Endothelial cell of umbilical vein (primary cell): ENCODE results near the gene ERBB4. TPM values are rescaled to one million over a fixed set of nuclear protein-coding genes. Genes with fewer than 3 reads are reported as not detected.

Source experiments
- BruUV-seq: library from RNA; stranded (reverse); fragments of 400-500 nt; replicated peaks from 2 replicates; lab custom pipeline; 2021; lab: Mats Ljungman, UMichigan
- CTCF ChIA-PET: fragments of 300-600, 350-600 bp; sonication (Branson Sonifier 250); formaldehyde crosslinking; loops from one replicate; lab custom pipeline; 2021; ENCODE audit warnings: antibody characterized with exemption, inconsistent platforms; lab: Charles Lee
- POLR2A ChIA-PET: fragments of 300-600, 350-600 bp; sonication (Branson Sonifier 250); formaldehyde crosslinking; loops from one replicate; lab custom pipeline; 2021; ENCODE audit warnings: antibody characterized with exemption, inconsistent platforms; lab: Charles Lee
- DNase-seq: peaks from one replicate; pipeline ENCODE4 v3.0.0-alpha.2; 2011; ENCODE audit warnings: low read depth, low spot score
- FAIRE-seq: peaks from 2 replicates; lab custom pipeline; 2011; peaks lifted over from hg19 to GRCh38; lab: Jason Lieb, UNC
- H2AFZ ChIP-seq: 2 replicates; pipeline ENCODE4 v1.6.0; 2012; ENCODE audit warnings: low read depth, low read length, control low read depth, inconsistent platforms
- H3K27ac ChIP-seq: 2 replicates; pipeline ENCODE4 v1.5.1; 2011; ENCODE audit warnings: low read depth, mild to moderate bottlenecking, control low read depth, low read length, moderate library complexity; ENCODE audit not compliant: insufficient read depth
- H3K27me3 ChIP-seq, 2 experiments: 2 replicates each; pipeline versions ENCODE4 v1.6.0 to v1.6.1; 2011; ENCODE audit warnings: low read length in 2 of 2, mixed read lengths in 1 of 2; ENCODE audit not compliant: control insufficient read depth in 2 of 2, insufficient read depth in 2 of 2
- H3K36me3 ChIP-seq, 2 experiments: 2 replicates in 1 of 2; 3 replicates in 1 of 2; pipeline ENCODE4 v1.5.1; 2011; ENCODE audit warnings: low read length in 2 of 2, mild to moderate bottlenecking in 1 of 2, moderate library complexity in 1 of 2; ENCODE audit not compliant: control insufficient read depth in 2 of 2, insufficient read depth in 2 of 2; ENCODE audit errors: extremely low read depth in 1 of 2
- H3K4me1 ChIP-seq: 3 replicates; pipeline ENCODE4 v1.5.1; 2011; ENCODE audit warnings: mild to moderate bottlenecking, low read length; ENCODE audit not compliant: control insufficient read depth, insufficient read depth; ENCODE audit errors: extremely low read depth
- H3K4me2 ChIP-seq: 2 replicates; pipeline ENCODE4 v1.6.1; 2011; ENCODE audit warnings: low read length, control low read depth, mixed read lengths; ENCODE audit not compliant: insufficient read depth
- H3K4me3 ChIP-seq, 3 experiments: fragments of 200-600 bp in 1 of 3; sonication (generic), shearing (Covaris generic) in 1 of 3; replicated peaks in 1 of 3; 2 replicates each; pipeline ENCODE4 v1.5.1; 2011 to 2016; ENCODE audit warnings: control low read depth in 3 of 3, low read length in 3 of 3, mild to moderate bottlenecking in 2 of 3, inconsistent platforms in 1 of 3, low read depth in 1 of 3, moderate library complexity in 1 of 3; ENCODE audit not compliant: insufficient read depth in 1 of 3
- H3K79me2 ChIP-seq: 2 replicates; pipeline ENCODE4 v1.6.0; 2012; ENCODE audit warnings: low read length, inconsistent platforms; ENCODE audit not compliant: control insufficient read depth, insufficient read depth
- H3K9ac ChIP-seq: replicated peaks from 2 replicates; pipeline ENCODE3; 2011; ENCODE audit warnings: low read length, control low read depth; ENCODE audit not compliant: insufficient read depth; ENCODE audit errors: extremely low read depth
- H3K9me1 ChIP-seq: replicated peaks from 3 replicates; pipeline ENCODE4 v1.6.0; 2011; ENCODE audit warnings: mild to moderate bottlenecking, low read length; ENCODE audit not compliant: control insufficient read depth, insufficient read depth; ENCODE audit errors: extremely low read depth
- H3K9me3 ChIP-seq: replicated peaks from 2 replicates; pipeline ENCODE4 v1.5.1; 2012; ENCODE audit warnings: low read length, inconsistent platforms; ENCODE audit not compliant: control insufficient read depth, insufficient read depth
- H4K20me1 ChIP-seq: replicated peaks from 2 replicates; pipeline ENCODE3; 2011; ENCODE audit warnings: mild to moderate bottlenecking, low read length; ENCODE audit not compliant: control insufficient read depth, insufficient read depth; ENCODE audit errors: extremely low read depth
- EZH2 ChIP-seq: IDR thresholded peaks from 2 replicates; pipeline ENCODE4 v1.6.1; 2012; ENCODE audit warnings: borderline replicate concordance, low read depth, mild to moderate bottlenecking, moderate library complexity, low read length, inconsistent platforms; ENCODE audit not compliant: severe bottlenecking
- FOS ChIP-seq: IDR thresholded peaks from 2 replicates; pipeline ENCODE4 v1.6.1; 2011; ENCODE audit warnings: mild to moderate bottlenecking, low read length, moderate library complexity, borderline replicate concordance; ENCODE audit not compliant: insufficient read depth
- GATA2 ChIP-seq: IDR thresholded peaks from 2 replicates; pipeline ENCODE4 v1.7.0; 2011; ENCODE audit warnings: low read depth, mild to moderate bottlenecking, moderate library complexity, mixed read lengths, low read length; ENCODE audit not compliant: insufficient read length, insufficient read depth
- JUN ChIP-seq: IDR thresholded peaks from 2 replicates; pipeline ENCODE4 v1.6.1; 2011; ENCODE audit warnings: borderline replicate concordance, low read depth; ENCODE audit not compliant: insufficient read length, insufficient read depth
- MAX ChIP-seq: IDR thresholded peaks from 2 replicates; pipeline ENCODE4 v1.6.1; 2011; ENCODE audit not compliant: insufficient read depth, insufficient read length
- MYC ChIP-seq: IDR thresholded peaks from one replicate; pipeline ENCODE4 v1.6.1; 2011; ENCODE audit warnings: mild to moderate bottlenecking, low read depth, low read length
- POLR2AphosphoS5 ChIP-seq: IDR thresholded peaks from 2 replicates; pipeline ENCODE4 v1.6.1; 2012; ENCODE audit warnings: low read depth, mild to moderate bottlenecking, control low read depth, low read length, moderate library complexity; ENCODE audit not compliant: insufficient read depth
- dilution Hi-C: fragments of 300-500 bp; cut with MboI; formaldehyde crosslinking; loops from one replicate; pipeline ENCODE4 v1.15.0; 2019; ENCODE audit warnings: low sequenced_read_pairs; ENCODE audit not compliant: extremely low pct_ligation_motif_present
- intact Hi-C: fragments of 100-400 bp; cut with micrococcal nuclease; formaldehyde crosslinking; loops from one replicate; pipeline ENCODE4 v1.10.0; 2022
- polyA plus RNA-seq, 4 experiments: library from polyadenylated mRNA; depleted of rRNA in 3 of 4; stranded (reverse) in 3 of 4; unstranded in 1 of 4; fragments of >200 nt; gene quantifications; 2 replicates each; pipeline versions ENCODE4 v1.2.1 to v1.2.3, GENCODE V29; 2011 to 2012; ENCODE audit warnings: missing spikeins in 1 of 4
- total RNA-seq: library from RNA; stranded (reverse); gene quantifications from 2 replicates; pipeline ENCODE4 v1.2.3, GENCODE V29; 2021
- TF ChIP-seq, protein P1 (sequence below), 2 donors: IDR thresholded peaks; 1 replicate in 1 of 2; 2 replicates in 1 of 2; pipeline ENCODE4 v1.5.1; 2011; ENCODE audit warnings: low read length in 2 of 2, mild to moderate bottlenecking in 2 of 2, moderate library complexity in 2 of 2, control low read depth in 1 of 2, inconsistent platforms in 1 of 2, low read depth in 1 of 2; ENCODE audit not compliant: insufficient read depth in 1 of 2; ENCODE audit errors: extremely low read depth in 1 of 2

Gene ERBB4
- total and polyA plus RNA-seq, 2 donors (not counting 3 experiments of a cell fraction or from before 2014, with no cell fraction given): 0.01 to 0.27 TPM

DNA sequence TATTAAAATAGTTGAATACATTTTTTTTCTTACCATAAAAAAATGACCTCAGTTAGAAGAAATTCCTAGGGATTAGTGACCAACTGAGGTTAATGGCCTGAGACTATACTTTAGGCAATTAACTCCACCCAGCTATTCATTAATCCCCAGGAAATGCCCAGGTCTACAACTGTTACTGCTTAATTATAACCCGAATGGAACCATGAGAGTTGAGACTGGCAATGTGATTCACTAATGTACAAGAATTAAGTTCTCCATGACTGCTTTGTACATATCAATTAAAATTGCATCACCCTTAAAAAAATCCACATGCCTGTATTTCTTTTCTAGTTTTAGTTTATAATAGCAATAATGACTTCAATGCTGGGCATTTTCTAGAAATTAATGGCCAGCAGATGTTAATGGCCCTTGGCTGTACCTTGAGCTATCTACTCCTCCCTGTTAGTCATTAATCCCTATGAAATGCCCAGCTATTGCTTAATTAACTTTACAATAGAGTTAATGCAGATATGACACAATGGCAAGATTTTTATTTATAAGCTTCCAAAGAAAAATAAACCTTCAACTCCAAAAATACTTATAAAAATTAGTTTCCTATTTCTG lies 44.1 kb downstream of the ERBB4 start:
- no peaks in the 10 kb centered on the region for H3K79me2 ChIP-seq
- DNase-seq: no peak
- dilution Hi-C loops: no loop called here

More for the DNA sequence above, 44.1 kb downstream of the ERBB4 start:
- no peaks in the 10 kb centered on the region for H3K9me1 ChIP-seq
- H4K20me1 ChIP-seq: no peaks in the 10 kb centered on the region
- H3K4me3 ChIP-seq: no peak overlapping the region
- CTCF ChIA-PET: interaction anchor here (0.5 kb wide), 1 partner anchor 570 kb away, joined by 3 read pairs; no protein-coding TSS in a partner anchor
- no peak overlapping the region for H3K27ac ChIP-seq
- no TSS peak for BruUV-seq
- intact Hi-C loops: no loop called here
- H2AFZ ChIP-seq: no peak overlapping the region
- no peaks in the 10 kb centered on the region for H3K36me3 ChIP-seq
- H3K9me3 ChIP-seq: no peaks in the 10 kb centered on the region
- POLR2A ChIA-PET: no interaction called here
- no peak for TF ChIP-seq MAX
- TF ChIP-seq, protein P1, sequence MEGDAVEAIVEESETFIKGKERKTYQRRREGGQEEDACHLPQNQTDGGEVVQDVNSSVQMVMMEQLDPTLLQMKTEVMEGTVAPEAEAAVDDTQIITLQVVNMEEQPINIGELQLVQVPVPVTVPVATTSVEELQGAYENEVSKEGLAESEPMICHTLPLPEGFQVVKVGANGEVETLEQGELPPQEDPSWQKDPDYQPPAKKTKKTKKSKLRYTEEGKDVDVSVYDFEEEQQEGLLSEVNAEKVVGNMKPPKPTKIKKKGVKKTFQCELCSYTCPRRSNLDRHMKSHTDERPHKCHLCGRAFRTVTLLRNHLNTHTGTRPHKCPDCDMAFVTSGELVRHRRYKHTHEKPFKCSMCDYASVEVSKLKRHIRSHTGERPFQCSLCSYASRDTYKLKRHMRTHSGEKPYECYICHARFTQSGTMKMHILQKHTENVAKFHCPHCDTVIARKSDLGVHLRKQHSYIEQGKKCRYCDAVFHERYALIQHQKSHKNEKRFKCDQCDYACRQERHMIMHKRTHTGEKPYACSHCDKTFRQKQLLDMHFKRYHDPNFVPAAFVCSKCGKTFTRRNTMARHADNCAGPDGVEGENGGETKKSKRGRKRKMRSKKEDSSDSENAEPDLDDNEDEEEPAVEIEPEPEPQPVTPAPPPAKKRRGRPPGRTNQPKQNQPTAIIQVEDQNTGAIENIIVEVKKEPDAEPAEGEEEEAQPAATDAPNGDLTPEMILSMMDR (IDR thresholded peaks at IDR 0.05; ENCODE audit: extremely low read depth in 1 of 2, insufficient read depth in 1 of 2, low read depth in 1 of 2, low read length in 2 of 2): no peak
- no peak for TF ChIP-seq EZH2
- TF ChIP-seq FOS: no peak
- TF ChIP-seq GATA2: no peak
- TF ChIP-seq MYC: no peak
- TF ChIP-seq JUN: no peak
- TF ChIP-seq POLR2AphosphoS5: no peak
- H3K9ac ChIP-seq: no peak overlapping the region
- H3K4me2 ChIP-seq: no peak overlapping the region
- no peaks in the 10 kb centered on the region for H3K4me1 ChIP-seq
- no peaks in the 10 kb centered on the region for H3K27me3 ChIP-seq
- FAIRE-seq: no peak
